Measurements from ENCODE around the gene OAF.

DNA sequence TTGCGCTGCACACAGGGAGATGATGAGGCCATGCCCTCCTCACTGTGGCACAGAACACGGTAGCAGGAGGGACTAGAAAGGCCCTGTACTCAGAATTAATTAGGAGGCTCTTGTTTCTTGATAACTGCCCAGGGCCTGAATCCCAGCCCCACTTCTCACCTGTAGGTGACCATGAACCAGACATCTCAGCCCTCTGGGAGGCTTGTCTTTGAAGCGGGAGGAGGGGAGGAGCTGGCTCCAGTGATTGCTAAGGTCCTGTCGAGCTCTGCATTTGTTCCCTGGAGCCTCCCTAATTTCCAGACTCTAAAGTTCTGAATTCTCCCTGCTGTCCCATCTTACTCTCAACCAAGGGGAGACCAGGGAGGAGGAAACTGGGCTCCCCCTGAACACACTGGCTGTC, 19.8 kb upstream of the OAF start:
- no peak for TF ChIP-seq CTCF (IDR thresholded peaks at IDR 0.05)
- TF ChIP-seq POLR2A (IDR thresholded peaks at IDR 0.05), result no peak

All from heart left ventricle (tissue), 13 donors.